ENCODE measurements around the gene DOCK11.
A peak's percentile ranks its signal among the peaks of the same experiment; 100 is the strongest.

The DOCK11 gene

GRCh38 chrX:118502161-118502789, 6.7 kb downstream of the DOCK11 start:
- no peak for DNase-seq (ENCODE audit: low read depth in 2 of 2)

DNA sequence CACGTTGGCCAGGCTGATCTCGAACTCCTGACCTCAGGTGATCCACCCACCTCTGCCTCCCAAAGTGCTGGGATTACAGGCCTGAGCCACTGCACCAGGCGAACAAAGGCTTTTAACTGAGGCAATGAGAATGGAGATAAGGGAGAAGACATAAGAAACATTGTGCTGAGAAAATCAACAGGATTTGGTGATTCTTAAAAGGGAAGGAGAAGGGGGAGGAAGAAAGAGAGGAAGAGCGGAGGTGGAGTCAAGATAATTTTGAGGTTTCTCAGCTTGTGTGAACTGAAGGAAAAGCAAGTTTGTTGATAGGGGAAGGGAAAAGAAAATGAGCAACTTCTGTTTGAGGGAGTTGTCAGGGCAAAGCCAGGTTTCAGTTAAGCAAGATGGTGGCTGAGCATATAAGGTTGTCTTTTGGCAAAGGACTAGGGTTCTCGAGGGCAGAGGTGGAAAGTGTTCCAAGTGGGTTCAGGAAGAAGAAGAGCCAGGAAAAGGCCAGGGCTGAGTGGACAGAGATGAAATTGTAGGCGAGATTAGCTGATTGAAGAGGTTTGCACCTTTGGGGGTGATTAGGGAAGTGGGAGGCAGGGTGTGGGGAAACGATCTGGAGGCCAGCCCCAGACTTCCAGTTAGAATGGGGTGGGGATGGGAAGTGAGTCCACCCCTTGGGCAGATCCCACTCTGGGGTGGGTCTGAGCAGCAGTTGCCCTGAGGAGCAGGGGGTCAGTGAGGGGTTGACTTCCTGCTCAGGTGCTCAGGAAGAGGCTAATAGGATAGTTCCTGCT, 7.8 kb downstream of the DOCK11 start:
- no peak for DNase-seq (ENCODE audit: low read depth in 2 of 2)

DNA sequence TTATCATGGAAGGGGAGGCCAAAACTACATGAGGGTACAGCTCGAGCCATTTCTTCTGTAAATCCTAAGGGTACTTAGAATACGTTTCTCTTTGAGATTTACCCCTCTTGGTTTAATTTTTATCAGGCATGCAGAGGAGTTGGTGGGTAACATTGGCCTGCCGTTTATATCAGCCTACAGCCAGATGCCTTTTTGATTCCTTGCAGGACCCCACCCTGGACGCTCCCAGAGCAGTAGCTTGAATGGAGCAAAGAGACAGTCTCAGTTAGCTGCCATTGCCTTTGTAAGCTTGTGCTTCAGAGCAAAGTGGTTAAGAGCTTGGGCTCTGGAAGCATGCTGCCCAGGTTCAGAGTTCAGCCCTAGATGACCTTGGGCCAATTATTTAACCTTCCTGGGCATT, 9.0 kb downstream of the DOCK11 start:
- no peak for DNase-seq (ENCODE audit: low read depth in 2 of 2)

GRCh38 chrX:118506805-118507480, 11.3 kb downstream of the DOCK11 start:
- no peak for DNase-seq (ENCODE audit: low read depth in 2 of 2)

DNA sequence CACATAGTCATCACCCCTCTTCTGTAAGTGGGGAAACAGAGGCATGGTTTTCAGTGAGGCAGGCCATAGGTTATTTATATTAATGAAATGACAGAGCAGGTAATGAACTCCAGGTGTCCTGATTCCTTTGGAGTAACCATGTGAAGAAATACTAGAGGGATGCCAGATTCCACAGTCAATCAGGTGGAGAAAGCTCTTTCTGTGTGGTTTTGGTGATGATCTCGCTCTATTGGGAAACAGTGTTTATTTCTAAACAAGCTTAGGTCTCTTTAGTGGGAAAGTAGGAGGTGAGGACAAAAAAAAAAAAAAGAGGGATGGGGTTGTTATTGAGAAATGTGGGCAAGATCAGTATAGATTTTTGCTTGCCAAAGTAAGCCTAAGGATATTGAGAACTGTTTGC, 12.2 kb downstream of the DOCK11 start:
- DNase-seq (ENCODE audit: low read depth in 2 of 2), result no peak

GRCh38 chrX:118508221-118508620, 12.6 kb downstream of the DOCK11 start:
- no peak for DNase-seq (ENCODE audit: low read depth in 2 of 2)

GRCh38 chrX:118508635-118509034, 13.0 kb downstream of the DOCK11 start:
- no peak for DNase-seq (ENCODE audit: low read depth in 2 of 2)

DNA sequence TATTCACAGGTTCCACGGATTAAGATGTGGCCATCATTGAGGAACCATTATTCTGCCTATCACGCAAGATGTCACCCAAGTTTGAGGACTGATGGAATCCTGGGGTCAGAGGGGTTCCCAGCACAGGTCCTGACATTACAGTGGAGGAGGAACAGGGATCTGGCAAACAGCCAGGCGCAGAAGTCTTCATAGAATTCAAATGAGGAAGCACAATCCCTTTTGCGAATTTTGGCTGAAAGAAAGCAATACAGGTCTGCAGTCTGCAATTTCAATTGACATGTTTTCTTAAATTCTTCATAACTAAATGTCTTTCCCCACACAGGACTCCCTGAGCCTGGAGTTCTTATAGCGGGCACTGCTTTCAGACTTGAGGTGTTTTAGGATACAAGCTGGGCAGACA, 14.5 kb downstream of the DOCK11 start:
- no peak for DNase-seq (ENCODE audit: low read depth in 2 of 2)

- no peak for DNase-seq (ENCODE audit: low read depth in 2 of 2)
Observed at GRCh38 chrX:118513120-118513898, 17.7 kb downstream of the DOCK11 start.

GRCh38 chrX:118519411-118520215, 24.0 kb downstream of the DOCK11 start:
- no peak for DNase-seq (ENCODE audit: low read depth in 2 of 2)

GRCh38 chrX:118520216-118521206, 24.9 kb downstream of the DOCK11 start:
- no peak for DNase-seq (ENCODE audit: low read depth in 2 of 2)

DNA sequence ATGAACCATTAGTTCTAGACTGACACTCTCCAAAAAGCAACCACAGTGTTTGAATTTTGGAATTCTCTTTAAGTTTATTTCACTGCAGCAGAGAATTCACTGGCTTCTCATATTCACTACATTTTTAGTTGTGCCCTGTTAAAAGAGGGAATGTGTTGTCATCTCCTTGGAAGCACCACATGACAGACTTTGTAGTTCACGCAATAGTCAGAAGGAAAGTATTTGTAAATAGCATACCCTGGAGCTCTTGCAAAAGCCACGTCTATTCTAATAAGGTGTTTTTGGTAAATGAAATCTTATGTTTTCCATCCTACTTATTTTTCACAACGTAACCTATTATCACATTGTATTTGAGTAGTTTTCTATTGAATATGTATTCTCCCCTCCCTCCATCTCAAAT, 25.8 kb downstream of the DOCK11 start:
- DNase-seq (ENCODE audit: low read depth in 2 of 2), result no peak

GRCh38 chrX:118522230-118522926, 26.8 kb downstream of the DOCK11 start:
- no peak for DNase-seq (ENCODE audit: low read depth in 2 of 2)

GRCh38 chrX:118523920-118524319, 28.3 kb downstream of the DOCK11 start:
- peak in 1 of 2 donors; percentile 3 for DNase-seq (ENCODE audit: low read depth in 2 of 2)

- no peak for DNase-seq (ENCODE audit: low read depth in 2 of 2)
Observed at GRCh38 chrX:118524344-118524743, 28.7 kb downstream of the DOCK11 start.

- DNase-seq (ENCODE audit: low read depth in 2 of 2), result no peak
Observed at GRCh38 chrX:118525174-118525730, 29.6 kb downstream of the DOCK11 start.

GRCh38 chrX:118526149-118526548, 30.5 kb downstream of the DOCK11 start:
- DNase-seq (ENCODE audit: low read depth in 2 of 2), result no peak

GRCh38 chrX:118528071-118528737, 32.6 kb downstream of the DOCK11 start:
- peak in 1 of 2 donors; percentile 34 for DNase-seq (ENCODE audit: low read depth in 2 of 2)
